ENCODE data around the gene ZSCAN9.

The ZSCAN9 gene

GRCh38 chr6:28232785-28233184 lies 7.7 kb downstream of the ZSCAN9 start:
- Histone ChIP-seq H3K36me3 (ENCODE audit: control insufficient read depth, insufficient read depth, low read length) (peaks cover 12% of the 10 kb centered on the region), H3K4me1 (ENCODE audit: control insufficient read depth, insufficient read depth, low read length) (no peaks in the 10 kb centered on the region)

GRCh38 chr6:28235912-28236452 lies 10.9 kb downstream of the ZSCAN9 start:
- H3K9ac ChIP-seq (ENCODE audit: low read length), result no peak overlapping the region
- no peak overlapping the region for H3K27ac ChIP-seq (ENCODE audit: low read depth, low read length)
- no peaks in the 10 kb centered on the region for H3K4me1 ChIP-seq (ENCODE audit: control insufficient read depth, insufficient read depth, low read length)
- H3K36me3 ChIP-seq (ENCODE audit: control insufficient read depth, insufficient read depth, low read length), result peaks cover 11% of the 10 kb centered on the region
- H3K4me3 ChIP-seq (ENCODE audit: low read length), result no peak overlapping the region
- no peaks in the 10 kb centered on the region for H3K27me3 ChIP-seq (ENCODE audit: control insufficient read depth, insufficient read depth, low read length)

More at GRCh38 chr6:28232785-28233184, 7.7 kb downstream of the ZSCAN9 start:
- Histone ChIP-seq H3K4me3 (ENCODE audit: low read length) (no peak overlapping the region), H3K27me3 (ENCODE audit: control insufficient read depth, insufficient read depth, low read length) (no peaks in the 10 kb centered on the region), H3K9ac (ENCODE audit: low read length) (no peak overlapping the region), H3K27ac (ENCODE audit: low read depth, low read length) (no peak overlapping the region)

- Histone ChIP-seq H3K4me1 (ENCODE audit: control insufficient read depth, insufficient read depth, low read length) (no peaks in the 10 kb centered on the region), H3K36me3 (ENCODE audit: control insufficient read depth, insufficient read depth, low read length) (peaks cover 3% of the 10 kb centered on the region), H3K4me3 (ENCODE audit: low read length) (no peak overlapping the region), H3K9ac (ENCODE audit: low read length) (no peak overlapping the region), H3K27me3 (ENCODE audit: control insufficient read depth, insufficient read depth, low read length) (no peaks in the 10 kb centered on the region), H3K27ac (ENCODE audit: low read depth, low read length) (no peak overlapping the region)
Measured at GRCh38 chr6:28239636-28240035, 14.6 kb downstream of the ZSCAN9 start.

GRCh38 chr6:28240471-28240870 lies 15.4 kb downstream of the ZSCAN9 start:
- Histone ChIP-seq H3K27ac (ENCODE audit: low read depth, low read length) (no peak overlapping the region), H3K4me1 (ENCODE audit: control insufficient read depth, insufficient read depth, low read length) (no peaks in the 10 kb centered on the region), H3K36me3 (ENCODE audit: control insufficient read depth, insufficient read depth, low read length) (peaks cover 11% of the 10 kb centered on the region), H3K4me3 (ENCODE audit: low read length) (no peak overlapping the region), H3K27me3 (ENCODE audit: control insufficient read depth, insufficient read depth, low read length) (no peaks in the 10 kb centered on the region), H3K9ac (ENCODE audit: low read length) (no peak overlapping the region)

- H3K36me3 ChIP-seq (ENCODE audit: control insufficient read depth, insufficient read depth, low read length), result peaks cover 13% of the 10 kb centered on the region
- H3K4me1 ChIP-seq (ENCODE audit: control insufficient read depth, insufficient read depth, low read length), result no peaks in the 10 kb centered on the region
- H3K27ac ChIP-seq (ENCODE audit: low read depth, low read length), result no peak overlapping the region
Measured at GRCh38 chr6:28243946-28244345, 18.9 kb downstream of the ZSCAN9 start.

GRCh38 chr6:28245206-28245941 lies 20.3 kb downstream of the ZSCAN9 start:
- peaks cover 13% of the 10 kb centered on the region for H3K36me3 ChIP-seq (ENCODE audit: control insufficient read depth, insufficient read depth, low read length)
- H3K9ac ChIP-seq (ENCODE audit: low read length), result no peak overlapping the region
- H3K27me3 ChIP-seq (ENCODE audit: control insufficient read depth, insufficient read depth, low read length), result no peaks in the 10 kb centered on the region
- no peak overlapping the region for H3K4me3 ChIP-seq (ENCODE audit: low read length)
- H3K4me1 ChIP-seq (ENCODE audit: control insufficient read depth, insufficient read depth, low read length), result no peaks in the 10 kb centered on the region
- H3K27ac ChIP-seq (ENCODE audit: low read depth, low read length), result no peak overlapping the region

More at GRCh38 chr6:28243946-28244345, 18.9 kb downstream of the ZSCAN9 start:
- Histone ChIP-seq H3K9ac (ENCODE audit: low read length) (no peak overlapping the region), H3K27me3 (ENCODE audit: control insufficient read depth, insufficient read depth, low read length) (no peaks in the 10 kb centered on the region), H3K4me3 (ENCODE audit: low read length) (no peak overlapping the region)

GRCh38 chr6:28248916-28249315 lies 23.8 kb downstream of the ZSCAN9 start:
- H3K36me3 ChIP-seq (ENCODE audit: control insufficient read depth, insufficient read depth, low read length), result peaks cover 13% of the 10 kb centered on the region
- H3K4me3 ChIP-seq (ENCODE audit: low read length), result no peak overlapping the region
- peaks cover 10% of the 10 kb centered on the region for H3K4me1 ChIP-seq (ENCODE audit: control insufficient read depth, insufficient read depth, low read length)
- no peak overlapping the region for H3K27ac ChIP-seq (ENCODE audit: low read depth, low read length)
- no peaks in the 10 kb centered on the region for H3K27me3 ChIP-seq (ENCODE audit: control insufficient read depth, insufficient read depth, low read length)
- H3K9ac ChIP-seq (ENCODE audit: low read length), result no peak overlapping the region

- peaks cover 5% of the 10 kb centered on the region for H3K36me3 ChIP-seq (ENCODE audit: control insufficient read depth, insufficient read depth, low read length)
- no peaks in the 10 kb centered on the region for H3K27me3 ChIP-seq (ENCODE audit: control insufficient read depth, insufficient read depth, low read length)
- H3K4me1 ChIP-seq (ENCODE audit: control insufficient read depth, insufficient read depth, low read length), result peaks cover 10% of the 10 kb centered on the region
- H3K9ac ChIP-seq (ENCODE audit: low read length), result no peak overlapping the region
- H3K27ac ChIP-seq (ENCODE audit: low read depth, low read length), result no peak overlapping the region
- peak overlapping the region; percentile 89 for H3K4me3 ChIP-seq (ENCODE audit: low read length)
Measured at GRCh38 chr6:28250747-28251146, 25.7 kb downstream of the ZSCAN9 start.

GRCh38 chr6:28251661-28252008 lies 26.6 kb downstream of the ZSCAN9 start:
- peaks cover 4% of the 10 kb centered on the region for H3K36me3 ChIP-seq (ENCODE audit: control insufficient read depth, insufficient read depth, low read length)
- H3K27ac ChIP-seq (ENCODE audit: low read depth, low read length), result peak overlapping the region; percentile 16
- peaks cover 10% of the 10 kb centered on the region for H3K4me1 ChIP-seq (ENCODE audit: control insufficient read depth, insufficient read depth, low read length)
- H3K9ac ChIP-seq (ENCODE audit: low read length), result peak overlapping the region; percentile 35
- H3K27me3 ChIP-seq (ENCODE audit: control insufficient read depth, insufficient read depth, low read length), result no peaks in the 10 kb centered on the region
- peak overlapping the region; percentile 89 for H3K4me3 ChIP-seq (ENCODE audit: low read length)

- peak within 1 kb of the TSS; percentile 16 for H3K27ac ChIP-seq (ENCODE audit: low read depth, low read length)
- no peaks in the 10 kb centered on the region for H3K27me3 ChIP-seq (ENCODE audit: control insufficient read depth, insufficient read depth, low read length)
- no peaks in the 10 kb centered on the region for H3K36me3 ChIP-seq (ENCODE audit: control insufficient read depth, insufficient read depth, low read length)
- peak within 1 kb of the TSS; percentile 89 for H3K4me3 ChIP-seq (ENCODE audit: low read length)
- peaks cover 10% of the 10 kb centered on the region for H3K4me1 ChIP-seq (ENCODE audit: control insufficient read depth, insufficient read depth, low read length)
- peak within 1 kb of the TSS; percentile 43 for H3K9ac ChIP-seq (ENCODE audit: low read length)
Measured at GRCh38 chr6:28252009-28252975, 27.2 kb downstream of the ZSCAN9 start, which contains the start of gene ZKSCAN4. Gene ZKSCAN4, minus strand, starts transcription at chr6:28252269. Its CDS starts 289 bp downstream, at chr6:28251980.

GRCh38 chr6:28254121-28254519 lies 29.0 kb downstream of the ZSCAN9 start:
- no peaks in the 10 kb centered on the region for H3K36me3 ChIP-seq (ENCODE audit: control insufficient read depth, insufficient read depth, low read length)
- H3K9ac ChIP-seq (ENCODE audit: low read length), result no peak overlapping the region
- no peak overlapping the region for H3K27ac ChIP-seq (ENCODE audit: low read depth, low read length)
- no peak overlapping the region for H3K4me3 ChIP-seq (ENCODE audit: low read length)
- H3K4me1 ChIP-seq (ENCODE audit: control insufficient read depth, insufficient read depth, low read length), result peaks cover 10% of the 10 kb centered on the region
- no peaks in the 10 kb centered on the region for H3K27me3 ChIP-seq (ENCODE audit: control insufficient read depth, insufficient read depth, low read length)

- Histone ChIP-seq H3K27ac (ENCODE audit: low read depth, low read length) (no peak overlapping the region), H3K4me1 (ENCODE audit: control insufficient read depth, insufficient read depth, low read length) (peaks cover 5% of the 10 kb centered on the region), H3K36me3 (ENCODE audit: control insufficient read depth, insufficient read depth, low read length) (no peaks in the 10 kb centered on the region), H3K27me3 (ENCODE audit: control insufficient read depth, insufficient read depth, low read length) (no peaks in the 10 kb centered on the region), H3K4me3 (ENCODE audit: low read length) (no peak overlapping the region), H3K9ac (ENCODE audit: low read length) (no peak overlapping the region)
Measured at GRCh38 chr6:28257042-28257441, 32.0 kb downstream of the ZSCAN9 start.
